ENCODE data around the gene ERAP2.

ERAP2 gene

GRCh38 chr5:96966801-96967200, 90.5 kb downstream of the ERAP2 start:
- DNase-seq (ENCODE audit: low read depth): no peak

DNA sequence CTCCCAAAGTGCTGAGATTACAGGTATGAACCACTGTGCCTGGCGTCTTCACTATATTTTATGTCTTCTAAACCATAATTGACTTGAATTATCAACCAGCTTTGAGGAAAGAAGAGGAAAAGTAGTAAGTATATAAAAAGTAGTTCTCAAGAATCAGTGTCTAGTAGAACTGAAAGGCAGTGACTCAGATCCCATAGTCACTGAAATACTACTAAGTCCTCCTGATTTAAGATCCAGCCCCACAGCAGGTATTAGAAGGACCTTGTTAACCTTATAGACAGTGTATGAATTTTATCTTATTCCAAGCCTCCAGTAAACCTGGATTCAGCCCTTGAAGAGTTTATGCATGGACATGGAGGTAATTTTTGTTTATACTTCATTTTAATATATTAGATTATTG, 91.1 kb downstream of the ERAP2 start:
- no peak for DNase-seq (ENCODE audit: low read depth)

GRCh38 chr5:96968074-96968473, 91.8 kb downstream of the ERAP2 start:
- no peak for DNase-seq (ENCODE audit: low read depth)

DNA sequence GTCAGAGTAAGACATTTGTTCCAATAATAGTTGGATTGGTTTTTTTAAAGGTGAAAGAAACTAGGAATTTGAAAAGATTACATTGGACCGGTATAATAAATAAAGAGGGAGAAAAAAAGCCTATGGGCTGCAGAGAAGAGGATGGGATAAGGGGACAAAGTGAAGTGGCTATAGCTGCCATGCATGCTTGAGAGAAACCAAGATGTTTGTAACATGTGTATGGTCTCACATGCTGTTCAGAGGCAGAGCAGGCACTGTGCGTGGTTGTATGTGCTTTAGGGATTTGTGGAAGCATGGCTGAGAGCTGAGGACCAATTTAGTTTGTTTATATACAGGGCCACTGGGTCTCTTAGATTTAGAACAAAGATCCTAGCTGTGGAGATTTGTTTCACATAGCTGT, 92.3 kb downstream of the ERAP2 start:
- DNase-seq (ENCODE audit: low read depth): no peak
